HT1080 (cell line): ENCODE results near the gene NCOA5. TPM values are rescaled to one million over a fixed set of nuclear protein-coding genes. Genes with fewer than 3 reads are reported as not detected.
"Not testable (repeated sequence)": the region's sequence is repeated elsewhere in the genome, so short reads cannot be mapped to it uniquely, and the experiment has no call there.

ENCODE experiments used
- DNase-seq: peaks from one replicate; pipeline ENCODE4 v3.0.0-alpha.2; 2015; ENCODE audit warnings: low read depth
- total RNA-seq: library from RNA; depleted of rRNA; stranded (reverse); fragments of >200 nt; shearing (Covaris generic); gene quantifications from 2 replicates; pipeline ENCODE4 v1.2.3, GENCODE V29; 2014

The NCOA5 gene
- total RNA-seq, 1 experiment from 2014 or later: 24.7 TPM

- DNase-seq: no peak
Observed at GRCh38 chr20:46121184-46121930, 31.6 kb upstream of the NCOA5 start.

DNA sequence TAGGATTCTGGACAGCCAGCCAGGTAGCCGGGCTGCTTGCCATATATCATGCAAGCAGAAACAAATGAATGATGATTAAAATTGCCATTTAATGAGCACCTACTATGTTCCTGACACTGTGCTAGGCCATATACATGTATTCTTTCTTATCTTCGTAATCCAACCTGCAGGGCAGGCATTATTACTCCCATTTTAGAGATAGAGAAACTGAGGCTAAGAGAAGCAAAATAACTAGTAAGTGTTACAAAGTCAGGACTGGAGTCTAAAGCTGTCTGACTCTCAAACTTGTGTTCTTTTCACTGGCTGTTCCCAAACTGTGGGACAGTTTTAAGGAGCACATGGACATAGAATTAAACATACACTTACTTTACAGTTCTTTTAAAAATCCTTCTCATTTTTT is 30.4 kb upstream of the NCOA5 start:
- no peak for DNase-seq

GRCh38 chr20:46119547-46119946 is 29.8 kb upstream of the NCOA5 start:
- no peak for DNase-seq

DNA sequence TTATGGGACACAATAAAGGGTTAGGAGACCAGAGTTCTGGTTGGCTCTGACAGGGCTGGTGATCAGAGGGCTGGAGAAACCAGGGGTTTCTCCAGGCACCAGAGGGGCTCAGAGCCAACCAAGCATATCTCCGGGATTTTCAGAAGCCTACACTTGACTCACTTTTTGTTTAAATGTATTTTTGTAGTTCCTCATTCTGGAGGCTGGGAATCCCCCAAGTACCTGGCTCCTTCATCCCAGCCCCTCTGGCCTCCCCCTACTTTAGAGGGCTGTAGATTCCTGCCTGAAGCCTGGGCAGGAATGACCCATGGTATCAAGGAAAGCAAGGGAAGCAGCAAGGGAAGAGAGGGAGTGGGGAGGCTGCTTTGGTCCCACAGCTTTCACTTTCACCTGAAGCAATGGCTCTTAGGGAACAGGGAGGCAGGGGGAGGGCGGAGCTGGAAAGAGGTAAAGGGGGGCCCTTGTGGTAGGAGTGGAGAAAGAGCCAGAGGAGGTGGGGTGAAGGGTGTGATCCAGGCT is 29.3 kb upstream of the NCOA5 start:
- DNase-seq: no peak

GRCh38 chr20:46118481-46119020 is 28.8 kb upstream of the NCOA5 start:
- DNase-seq: no peak

DNA sequence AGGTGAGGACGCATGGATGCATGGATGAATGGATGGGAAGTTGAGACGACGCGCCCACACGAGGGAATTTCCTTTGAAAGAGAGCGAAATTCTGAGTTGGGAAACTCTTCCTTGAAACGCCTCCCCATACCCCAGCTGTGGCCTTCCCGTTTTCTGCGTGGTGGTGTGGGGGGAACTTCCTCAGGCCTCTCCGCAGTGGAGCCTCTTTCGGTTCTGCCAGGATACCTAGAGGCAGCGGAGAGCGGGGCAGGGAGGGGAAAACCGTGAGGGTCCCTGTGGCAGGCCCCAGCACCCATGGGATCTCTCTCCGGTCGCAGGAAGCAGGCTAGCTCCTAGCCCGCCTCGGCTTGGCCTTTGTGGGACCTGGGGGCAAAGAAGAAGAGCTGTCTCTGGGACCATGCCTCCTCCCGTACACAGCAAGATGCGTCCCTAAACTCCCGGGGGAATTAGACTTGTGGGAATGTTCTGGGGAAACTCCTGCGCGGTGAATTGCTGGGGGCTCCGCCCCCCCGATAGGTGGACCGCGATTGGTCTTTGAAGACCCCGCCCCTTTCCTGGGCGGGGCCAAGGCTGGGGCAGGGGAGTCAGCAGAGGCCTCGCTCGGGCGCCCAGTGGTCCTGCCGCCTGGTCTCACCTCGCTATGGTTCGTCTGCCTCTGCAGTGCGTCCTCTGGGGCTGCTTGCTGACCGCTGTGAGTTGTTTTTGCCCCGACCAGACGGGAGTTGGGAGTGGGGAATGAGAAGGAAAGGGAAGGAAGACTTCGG is 28.1 kb upstream of the NCOA5 start, which contains the start of gene CD40:
TSS of gene CD40 (plus strand) at position 611 of the 764 bp plus-strand sequence. CDS start at position 641, 30 bp downstream.
- peak; percentile 29 for DNase-seq

DNA sequence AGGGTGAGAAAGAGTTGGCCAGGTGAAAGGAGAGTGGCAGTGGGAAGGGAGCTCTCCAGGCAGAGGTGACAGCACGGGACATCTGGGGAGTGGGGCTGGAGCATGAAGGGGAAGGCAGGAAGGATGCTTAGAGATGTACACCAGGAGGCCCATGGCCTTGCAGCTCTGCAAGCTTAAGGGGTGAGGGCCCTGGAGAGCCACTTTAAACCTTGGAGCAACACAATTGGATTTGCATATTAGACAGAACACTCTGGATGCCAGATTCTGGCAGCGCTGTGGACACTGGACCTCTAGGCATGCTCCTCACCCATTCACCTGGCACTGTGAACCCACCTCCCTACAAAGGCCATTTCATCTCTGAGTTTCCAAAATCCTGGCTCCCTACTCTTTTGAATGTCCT is 24.7 kb upstream of the NCOA5 start:
- no peak for DNase-seq

DNA sequence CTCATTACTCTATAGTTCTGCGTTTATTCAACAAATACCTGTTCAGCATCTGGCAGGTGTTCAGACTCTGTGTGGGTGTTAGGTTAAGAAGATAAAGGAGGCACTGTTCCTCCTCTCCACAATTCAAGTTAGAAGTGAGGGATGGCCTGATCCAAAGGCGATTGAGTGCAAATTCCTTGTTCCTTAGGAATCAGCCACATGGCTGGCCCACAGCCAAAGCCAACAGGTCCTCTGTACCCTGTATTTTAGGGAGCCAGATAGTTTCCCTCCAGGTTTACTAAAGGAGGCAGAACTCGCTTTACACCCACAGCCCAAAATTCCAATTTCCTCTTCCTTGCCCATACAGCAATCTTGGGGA is 23.3 kb upstream of the NCOA5 start:
- DNase-seq: no peak

GRCh38 chr20:46112430-46113112 is 22.8 kb upstream of the NCOA5 start:
- DNase-seq: no peak

DNA sequence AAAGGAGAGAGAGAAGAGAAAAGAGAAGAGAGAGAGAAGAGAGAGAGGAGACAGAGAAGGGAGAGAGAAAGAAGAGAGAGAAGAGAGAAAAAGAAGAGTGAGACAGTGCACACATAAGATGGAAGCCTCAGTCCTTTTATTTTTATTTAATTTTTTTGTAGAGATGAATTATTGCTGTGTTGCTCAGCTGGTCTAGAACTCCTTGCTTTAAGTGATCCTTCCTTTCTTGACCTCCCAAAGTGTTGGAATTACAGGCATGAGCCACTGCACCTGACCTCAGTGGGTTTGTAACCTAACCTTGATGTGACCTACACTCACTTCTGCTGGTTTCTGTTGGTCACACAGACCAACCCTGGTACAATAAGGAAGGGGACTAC is 22.1 kb upstream of the NCOA5 start:
- no peak for DNase-seq

GRCh38 chr20:46111028-46111835 is 21.5 kb upstream of the NCOA5 start:
- no peak for DNase-seq

DNA sequence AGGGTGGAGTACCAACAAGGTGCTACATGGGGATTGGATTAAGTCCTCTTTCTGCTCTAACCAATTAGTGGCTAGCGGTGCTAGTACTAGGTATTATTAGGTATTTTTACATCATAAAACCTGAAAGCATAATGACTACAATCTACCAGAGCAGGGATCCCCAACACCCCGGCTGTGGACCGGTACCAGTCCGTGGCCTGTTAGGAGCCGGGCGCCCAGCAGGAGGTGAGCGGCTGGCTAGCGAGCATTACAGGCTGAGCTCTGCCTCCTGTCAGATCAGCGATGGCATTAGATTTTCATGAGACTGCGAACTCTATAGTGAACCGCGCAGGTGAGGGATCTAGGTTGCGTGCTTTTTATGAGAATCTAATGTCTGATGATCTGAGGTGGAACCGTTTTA is 19.2 kb upstream of the NCOA5 start:
- DNase-seq: no peak

GRCh38 chr20:46108435-46108841 is 18.7 kb upstream of the NCOA5 start:
- DNase-seq: no peak

DNA sequence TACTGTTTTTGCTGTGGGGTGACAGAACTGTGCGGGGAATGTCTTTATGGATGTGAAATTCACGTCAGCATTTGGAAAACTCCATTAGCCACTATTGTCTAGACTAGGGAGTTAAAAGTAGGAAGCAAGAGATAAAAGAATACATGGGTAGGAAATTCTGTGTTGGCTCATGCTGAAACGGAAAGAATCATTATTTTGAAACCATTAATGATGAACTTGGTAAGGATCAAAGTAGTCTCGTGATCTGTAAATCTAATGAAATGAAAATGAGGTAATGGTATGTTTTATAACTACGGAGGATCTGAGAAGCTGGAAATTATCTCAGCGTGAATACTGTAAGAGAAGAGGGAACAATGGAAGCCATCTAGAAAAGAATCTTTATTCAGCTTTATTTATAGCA is 17.3 kb upstream of the NCOA5 start:
- no peak for DNase-seq

- no peak for DNase-seq
Observed at GRCh38 chr20:46104262-46104661, 14.5 kb upstream of the NCOA5 start.

DNA sequence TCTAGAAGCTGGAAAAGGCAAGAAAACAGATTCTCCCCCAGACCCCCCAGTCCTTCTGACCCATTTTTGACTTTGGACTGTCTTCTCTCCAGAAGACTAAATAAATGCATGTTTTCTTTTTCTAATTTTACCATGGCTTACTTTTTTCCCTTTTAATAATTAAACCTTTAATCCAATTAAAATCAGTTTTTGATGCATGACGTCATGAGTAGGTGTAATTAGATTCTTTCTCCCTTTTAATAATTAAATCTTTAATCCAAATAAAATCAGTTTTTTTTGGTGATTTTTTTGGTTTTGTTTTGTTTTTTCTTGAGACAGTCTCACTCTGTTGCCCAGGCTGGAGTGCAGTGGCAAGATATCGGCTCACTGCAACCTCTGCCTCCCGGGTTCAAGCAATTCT is 13.2 kb upstream of the NCOA5 start:
- DNase-seq: no peak

- no peak for DNase-seq
Observed at GRCh38 chr20:46101957-46102356, 12.2 kb upstream of the NCOA5 start.

- DNase-seq: no peak
Observed at GRCh38 chr20:46100988-46101387, 11.2 kb upstream of the NCOA5 start.

- not testable (repeated sequence) for DNase-seq
Observed at GRCh38 chr20:46100444-46100843, 10.7 kb upstream of the NCOA5 start.

DNA sequence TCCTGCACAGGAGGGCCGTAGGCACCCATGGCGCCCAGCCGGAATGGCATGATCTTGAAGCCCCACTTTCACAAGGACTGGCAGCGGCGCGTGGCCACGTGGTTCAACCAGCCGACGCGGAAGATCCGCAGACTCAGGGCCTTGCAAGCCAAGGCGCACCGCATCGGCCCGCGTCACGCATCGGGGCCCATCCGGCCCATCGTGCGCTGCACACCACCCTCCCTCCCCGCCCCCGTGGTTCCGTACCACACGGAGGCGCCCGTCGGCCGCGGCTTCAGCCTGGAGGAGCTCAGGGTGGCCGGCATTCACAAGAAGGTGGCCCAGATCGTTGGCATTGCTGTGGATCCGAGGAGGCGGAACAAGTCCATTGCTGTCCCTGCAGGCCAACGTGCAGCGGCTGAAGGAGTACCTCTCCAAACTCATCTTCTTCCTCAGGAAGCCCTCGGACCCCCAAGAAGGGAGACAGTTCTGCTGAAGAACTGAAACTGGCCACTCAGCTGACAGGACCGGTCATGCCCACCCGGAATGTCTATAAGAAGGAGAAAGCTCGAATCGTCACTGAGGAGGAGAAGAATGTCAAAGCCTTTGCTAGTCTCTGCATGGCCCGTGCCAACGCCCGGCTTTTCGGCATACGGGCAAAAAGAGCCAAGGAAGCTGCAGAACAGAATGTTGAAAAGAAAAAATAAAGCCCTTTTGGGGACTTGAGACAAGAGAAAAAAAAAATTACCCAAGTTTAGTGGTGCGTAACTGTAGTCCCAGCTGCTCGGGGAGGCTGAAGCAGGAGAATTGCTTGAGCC is 9.9 kb upstream of the NCOA5 start:
- DNase-seq: no peak
